HepG2 (cell line): ENCODE results near the gene TMEM250. TPM values are rescaled to one million over a fixed set of nuclear protein-coding genes. Genes with fewer than 3 reads are reported as not detected.
A peak's percentile ranks its signal among the peaks of the same experiment; 100 is the strongest.

Experiments
- AGO1 ChIP-seq: fragments of 200-400 bp; formaldehyde crosslinking; IDR thresholded peaks from 2 replicates; pipeline ENCODE4 v1.6.1; 2017; ENCODE audit warnings: mild to moderate bottlenecking, low read depth, low read length, moderate library complexity; ENCODE audit not compliant: poor library complexity, severe bottlenecking
- AGO2 ChIP-seq: fragments of 200-400 bp; formaldehyde crosslinking; optimal IDR thresholded peaks from 2 replicates; pipeline ENCODE3; 2017; ENCODE audit warnings: mild to moderate bottlenecking, low read depth, low read length, moderate library complexity
- ARID4A ChIP-seq: sonication (generic); formaldehyde crosslinking; IDR thresholded peaks from 2 replicates; pipeline ENCODE4 v1.5.0; 2020; ENCODE audit warnings: mild to moderate bottlenecking, missing genetic modification reagents, borderline replicate concordance
- CC2D1A ChIP-seq: sonication (generic); formaldehyde crosslinking; IDR thresholded peaks from 2 replicates; pipeline ENCODE4 v1.8.1; 2023; ENCODE audit warnings: mild to moderate bottlenecking, missing genetic modification reagents
- EED ChIP-seq: sonication (generic); formaldehyde crosslinking; IDR thresholded peaks from 2 replicates; pipeline ENCODE4 v1.5.0; 2020; ENCODE audit warnings: mild to moderate bottlenecking, missing genetic modification reagents
- GABPA ChIP-seq, 2 experiments: IDR thresholded peaks; 2 replicates each; pipeline ENCODE4 v1.6.1; 2011 to 2016; ENCODE audit warnings: low read depth in 2 of 2, low read length in 1 of 2, missing biosample characterization in 1 of 2, missing genetic modification characterization in 1 of 2
- GLI4 ChIP-seq: sonication (generic); formaldehyde crosslinking; IDR thresholded peaks from 2 replicates; pipeline ENCODE4 v1.5.1; 2020; ENCODE audit warnings: missing genetic modification reagents, mild to moderate bottlenecking, moderate library complexity, borderline replicate concordance
- HNF4G ChIP-seq, 2 experiments: sonication (generic) in 1 of 2; formaldehyde crosslinking in 1 of 2; IDR thresholded peaks; 2 replicates each; pipeline versions ENCODE4 v1.4.0 to v1.6.1; 2011 to 2020; ENCODE audit warnings: borderline replicate concordance in 2 of 2, low read depth in 2 of 2, mild to moderate bottlenecking in 2 of 2, low read length in 1 of 2, missing genetic modification reagents in 1 of 2, moderate library complexity in 1 of 2
- HNRNPLL ChIP-seq: fragments of 200-400 bp; formaldehyde crosslinking; IDR thresholded peaks from 2 replicates; pipeline ENCODE4 v1.6.1; 2017; ENCODE audit warnings: mild to moderate bottlenecking, low read depth, low read length; ENCODE audit not compliant: poor library complexity, severe bottlenecking
- ISX ChIP-seq: sonication (generic); formaldehyde crosslinking; conservative IDR thresholded peaks from 2 replicates; pipeline ENCODE4 v1.5.0; 2020; ENCODE audit warnings: missing genetic modification reagents
- JARID2 ChIP-seq: sonication (generic); formaldehyde crosslinking; IDR thresholded peaks from 2 replicates; pipeline ENCODE4 v1.8.1; 2023; ENCODE audit warnings: missing genetic modification reagents, inconsistent platforms; ENCODE audit not compliant: insufficient replicate concordance
- MAX ChIP-seq: IDR thresholded peaks from 2 replicates; pipeline ENCODE4 v1.6.1; 2012; ENCODE audit warnings: inconsistent platforms
- MAZ ChIP-seq, 2 experiments: sonication (generic) in 1 of 2; formaldehyde crosslinking in 1 of 2; IDR thresholded peaks; 2 replicates each; pipeline versions ENCODE4 v1.5.0 to v1.6.1; 2012 to 2020; ENCODE audit warnings: low read depth in 2 of 2, mild to moderate bottlenecking in 2 of 2, borderline replicate concordance in 1 of 2, improper control_type of control experiment in 1 of 2, low read length in 1 of 2, missing genetic modification reagents in 1 of 2, moderate library complexity in 1 of 2
- RARG ChIP-seq: sonication (generic); formaldehyde crosslinking; IDR thresholded peaks from 2 replicates; pipeline ENCODE4 v1.4.0; 2020; ENCODE audit warnings: low read depth, mild to moderate bottlenecking, missing genetic modification reagents
- SMYD3 ChIP-seq: sonication (generic); formaldehyde crosslinking; IDR thresholded peaks from 2 replicates; pipeline ENCODE4 v1.8.1; 2023; ENCODE audit warnings: mild to moderate bottlenecking, missing genetic modification reagents
- THAP7 ChIP-seq: sonication (generic); formaldehyde crosslinking; IDR thresholded peaks from 2 replicates; pipeline ENCODE4 v1.8.1; 2023; ENCODE audit warnings: mild to moderate bottlenecking, missing genetic modification reagents
- TOE1 ChIP-seq: sonication (generic); formaldehyde crosslinking; IDR thresholded peaks from 2 replicates; pipeline ENCODE4 v1.4.0; 2020; ENCODE audit warnings: mild to moderate bottlenecking, missing genetic modification reagents
- ZFY ChIP-seq: sonication (generic); formaldehyde crosslinking; IDR thresholded peaks from 2 replicates; pipeline ENCODE4 v1.4.0; 2020; ENCODE audit warnings: missing genetic modification reagents
- ZMYM3 ChIP-seq: sonication (generic); formaldehyde crosslinking; IDR thresholded peaks from 2 replicates; pipeline ENCODE4 v1.5.1; 2020; ENCODE audit warnings: mild to moderate bottlenecking, missing genetic modification reagents
- ZNF251 ChIP-seq: sonication (generic); formaldehyde crosslinking; IDR thresholded peaks from 2 replicates; pipeline ENCODE4 v1.9.0; 2021; ENCODE audit warnings: mild to moderate bottlenecking, missing genetic modification reagents
- ZNF296 ChIP-seq: sonication (generic); formaldehyde crosslinking; conservative IDR thresholded peaks from 2 replicates; pipeline ENCODE4 v1.5.0; 2020; ENCODE audit warnings: mild to moderate bottlenecking, missing genetic modification reagents
- ZNF713 ChIP-seq: sonication (generic); formaldehyde crosslinking; IDR thresholded peaks from 2 replicates; pipeline ENCODE4 v1.4.0; 2020; ENCODE audit warnings: mild to moderate bottlenecking, missing genetic modification reagents
- ZNF737 ChIP-seq: sonication (generic); formaldehyde crosslinking; IDR thresholded peaks from 2 replicates; pipeline ENCODE4 v1.5.0; 2020; ENCODE audit warnings: missing genetic modification reagents, mild to moderate bottlenecking, borderline replicate concordance
- polyA plus RNA-seq, 8 experiments: library from polyadenylated mRNA; depleted of rRNA in 3 of 8; stranded (reverse) in 7 of 8; unstranded in 1 of 8; fragments of >200 nt; fragmentation: Illumina TruSeq in 4 of 8; extraction: Trizol in 4 of 8; gene quantifications; 2 replicates each; pipeline versions ENCODE4 v1.2.1 to v1.2.3, GENCODE V29; 2011 to 2016; ENCODE audit warnings: low read depth in 4 of 8, missing spikeins in 1 of 8, mixed read lengths in 1 of 8; ENCODE audit not compliant: insufficient read depth in 1 of 8
- total RNA-seq, 5 experiments: library from RNA; depleted of rRNA; stranded (reverse); fragments of >200 nt; fragmentation: Illumina TruSeq; extraction: Trizol; gene quantifications; 2 replicates each; pipeline ENCODE4 v1.2.3, GENCODE V29; 2016; ENCODE audit warnings: low read depth in 1 of 5

TMEM250 gene
- total and polyA plus RNA-seq, 2 of the 13 experiments (the other 11 are each of a cell fraction or from before 2014, with no cell fraction given): 5.5 to 13.9 TPM

GRCh38 chr9:136095070-136096058, 23.3 kb downstream of the TMEM250 start, which contains the start of gene NACC2 (continued):
- TF ChIP-seq MAZ (IDR thresholded peaks at IDR 0.05; ENCODE audit: borderline replicate concordance, low read depth, low read length): no peak
- TF ChIP-seq MAZ (CRISPR knock-in tag; IDR thresholded peaks at IDR 0.05; ENCODE audit: low read depth): peak; percentile 33
- no peak for TF ChIP-seq CC2D1A
- peak; percentile 70 for TF ChIP-seq ZMYM3
- no peak for TF ChIP-seq JARID2 (CRISPR knock-in tag)
- 0 out of 2 replicates have a peak, but pooled peaks have one; percentile 55 for TF ChIP-seq EED
- TF ChIP-seq AGO2: no peak
- peak; percentile 37 for TF ChIP-seq HNRNPLL
- no peak for TF ChIP-seq GLI4 (CRISPR knock-in tag)
- peak; percentile 53 for TF ChIP-seq ARID4A (CRISPR knock-in tag)
- no peak for TF ChIP-seq SMYD3 (CRISPR knock-in tag)
- no peak for TF ChIP-seq TOE1
- TF ChIP-seq THAP7 (CRISPR knock-in tag): no peak
- TF ChIP-seq HNF4G (IDR thresholded peaks at IDR 0.05; ENCODE audit: borderline replicate concordance, low read depth, low read length): peak; percentile 5; the same call in 1 of the 2 replicates
- no peak for TF ChIP-seq HNF4G (CRISPR knock-in tag; IDR thresholded peaks at IDR 0.05; ENCODE audit: borderline replicate concordance, low read depth)
- peak; percentile 83 for TF ChIP-seq AGO1
- TF ChIP-seq MAX: peak; percentile 31; the same call in 1 of the 2 replicates
- TF ChIP-seq ZNF737 (CRISPR knock-in tag): no peak
- no peak for TF ChIP-seq RARG (CRISPR knock-in tag)
- no peak for TF ChIP-seq GABPA (IDR thresholded peaks at IDR 0.05; ENCODE audit: low read depth, low read length)
- no peak for TF ChIP-seq GABPA (CRISPR knock-in tag; IDR thresholded peaks at IDR 0.05; ENCODE audit: low read depth)
- no peak for TF ChIP-seq ZNF713 (CRISPR knock-in tag)
- TF ChIP-seq ZNF296 (CRISPR knock-in tag): no peak
- no peak for TF ChIP-seq ISX
- TF ChIP-seq ZNF251 (CRISPR knock-in tag): no peak
- TF ChIP-seq ZFY (CRISPR knock-in tag): peak; percentile 62
